GM10266 (cell line): ENCODE data around the gene ITGA4.

Experiments used
- DNase-seq: peaks from one replicate; pipeline ENCODE4 v3.0.0; 2012; ENCODE audit errors: extremely low spot score
- TF ChIP-seq, protein P1 (sequence below): IDR thresholded peaks from 2 replicates; pipeline ENCODE4 v1.5.1; 2012; ENCODE audit warnings: mild to moderate bottlenecking, low read depth; ENCODE audit not compliant: control insufficient read depth, insufficient read depth; ENCODE audit errors: missing control alignments

Gene ITGA4

DNA sequence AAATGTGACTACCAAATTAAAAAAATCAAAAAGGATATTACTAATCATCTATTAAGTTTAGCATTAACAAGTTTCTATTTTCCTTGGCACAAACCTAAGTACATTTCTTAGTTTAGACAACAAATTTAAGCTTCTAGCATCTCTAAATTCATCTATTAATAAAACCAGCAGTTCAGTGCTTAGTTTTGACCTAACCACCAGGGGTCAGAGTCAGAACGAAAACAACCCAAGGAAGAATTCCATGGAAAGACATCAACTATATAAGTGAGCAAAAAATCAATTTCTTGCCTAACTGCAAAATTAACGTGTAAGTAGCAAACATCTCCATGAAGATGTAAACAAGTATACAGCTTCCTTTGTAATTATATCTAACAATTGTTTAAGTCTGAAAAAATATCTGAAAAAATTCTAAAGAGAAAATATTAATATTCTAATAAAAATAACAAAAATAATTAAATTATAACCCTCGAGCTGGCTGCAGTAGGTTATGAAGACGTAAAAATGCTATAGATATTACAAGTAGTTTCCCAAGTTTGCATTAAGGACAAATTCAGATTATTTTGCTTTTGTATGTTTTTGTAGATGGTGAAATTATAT, 116.1 kb downstream of the ITGA4 start:
- no peak for DNase-seq
- TF ChIP-seq, protein P1, sequence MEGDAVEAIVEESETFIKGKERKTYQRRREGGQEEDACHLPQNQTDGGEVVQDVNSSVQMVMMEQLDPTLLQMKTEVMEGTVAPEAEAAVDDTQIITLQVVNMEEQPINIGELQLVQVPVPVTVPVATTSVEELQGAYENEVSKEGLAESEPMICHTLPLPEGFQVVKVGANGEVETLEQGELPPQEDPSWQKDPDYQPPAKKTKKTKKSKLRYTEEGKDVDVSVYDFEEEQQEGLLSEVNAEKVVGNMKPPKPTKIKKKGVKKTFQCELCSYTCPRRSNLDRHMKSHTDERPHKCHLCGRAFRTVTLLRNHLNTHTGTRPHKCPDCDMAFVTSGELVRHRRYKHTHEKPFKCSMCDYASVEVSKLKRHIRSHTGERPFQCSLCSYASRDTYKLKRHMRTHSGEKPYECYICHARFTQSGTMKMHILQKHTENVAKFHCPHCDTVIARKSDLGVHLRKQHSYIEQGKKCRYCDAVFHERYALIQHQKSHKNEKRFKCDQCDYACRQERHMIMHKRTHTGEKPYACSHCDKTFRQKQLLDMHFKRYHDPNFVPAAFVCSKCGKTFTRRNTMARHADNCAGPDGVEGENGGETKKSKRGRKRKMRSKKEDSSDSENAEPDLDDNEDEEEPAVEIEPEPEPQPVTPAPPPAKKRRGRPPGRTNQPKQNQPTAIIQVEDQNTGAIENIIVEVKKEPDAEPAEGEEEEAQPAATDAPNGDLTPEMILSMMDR, result peak; percentile 53

DNA sequence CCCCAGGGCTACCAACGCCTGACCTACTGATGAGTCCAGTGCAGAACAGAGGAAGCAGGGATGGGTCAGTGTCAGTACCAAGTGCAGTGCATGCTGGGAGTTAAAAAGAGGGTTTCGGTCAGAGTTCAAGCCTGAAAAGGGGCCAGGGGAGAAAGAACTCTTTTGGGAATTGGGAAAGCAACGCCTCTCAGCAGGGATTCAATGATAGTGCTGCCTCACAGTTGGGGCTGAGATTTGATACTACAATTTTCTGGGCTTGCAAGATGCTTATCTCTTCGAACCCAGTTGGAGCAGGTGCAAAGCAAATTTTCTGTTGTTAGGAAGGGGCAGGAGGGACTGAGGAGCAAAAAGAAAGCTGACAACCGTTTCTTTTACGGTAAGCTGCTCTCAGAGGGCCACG, 117.1 kb downstream of the ITGA4 start:
- no peak for DNase-seq
- TF ChIP-seq, protein P1, result no peak

DNA sequence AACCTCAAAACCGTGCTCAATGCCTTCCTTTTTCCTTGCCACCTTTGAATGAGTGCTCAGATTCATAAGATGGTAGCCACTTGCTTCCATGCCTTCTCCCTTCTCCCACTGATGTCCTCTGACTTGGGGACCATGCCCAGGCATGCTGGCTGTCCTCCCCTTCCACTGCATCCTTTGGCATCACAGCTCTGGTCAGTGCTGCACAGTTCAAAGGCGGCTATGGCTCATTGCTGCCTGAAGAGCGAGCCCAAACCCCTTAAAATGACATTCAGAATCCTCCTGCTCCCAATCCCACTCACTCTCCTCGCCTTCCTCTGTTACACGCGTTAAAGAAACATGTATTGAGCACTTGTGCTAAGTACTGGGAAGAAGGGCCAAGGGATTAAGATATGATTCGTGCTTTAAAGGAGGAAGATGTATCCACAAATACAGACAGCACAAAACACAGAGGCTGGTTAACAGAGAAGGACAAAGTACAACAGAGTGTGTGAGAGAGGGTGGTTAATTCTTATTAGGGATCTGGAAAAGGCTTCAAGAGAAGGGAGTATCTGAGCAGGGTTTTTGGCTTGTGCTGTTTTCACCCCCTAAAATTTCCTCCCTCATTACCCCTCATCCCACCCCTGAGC, 118.0 kb downstream of the ITGA4 start:
- DNase-seq, result no peak
- TF ChIP-seq, protein P1, result no peak

DNA sequence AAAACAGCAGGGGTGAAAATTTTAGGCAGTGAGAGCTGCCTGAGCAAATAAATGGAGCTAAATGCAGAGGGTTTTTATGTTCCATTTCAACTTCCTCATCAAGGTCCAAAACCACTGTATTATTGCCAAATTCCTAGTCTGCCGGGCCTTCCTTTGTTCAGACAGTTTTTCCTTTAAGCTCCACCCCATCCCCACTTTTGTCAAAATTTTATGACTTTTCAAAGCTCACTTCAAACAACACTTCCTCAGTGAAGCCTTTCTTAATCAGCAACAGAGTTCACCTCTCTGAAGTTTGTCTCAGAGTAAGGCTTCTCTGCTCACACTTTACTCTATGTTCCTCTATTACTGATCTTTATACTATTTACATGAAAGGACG, 118.5 kb downstream of the ITGA4 start:
- DNase-seq, result no peak
- TF ChIP-seq, protein P1, result no peak

DNA sequence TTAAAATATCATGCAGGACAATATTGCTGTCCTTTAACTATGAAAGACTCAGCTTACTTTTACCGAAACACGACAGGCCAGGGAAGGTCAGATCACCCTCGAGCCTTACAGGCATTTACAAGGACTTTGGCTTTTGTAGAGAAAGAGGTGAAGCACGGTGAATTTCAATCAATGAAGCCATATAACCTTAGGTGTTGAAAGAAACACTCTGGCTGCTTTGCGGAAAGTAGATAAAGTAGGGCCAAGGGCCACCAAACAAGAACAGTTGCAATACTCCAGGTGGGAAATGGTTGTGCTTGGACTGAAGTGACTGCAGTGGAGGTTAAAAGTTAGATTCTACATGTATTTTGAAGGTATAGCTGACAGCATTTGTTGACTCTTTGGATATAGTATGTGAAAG, 119.2 kb downstream of the ITGA4 start:
- TF ChIP-seq, protein P1, result no peak
- DNase-seq, result no peak

DNA sequence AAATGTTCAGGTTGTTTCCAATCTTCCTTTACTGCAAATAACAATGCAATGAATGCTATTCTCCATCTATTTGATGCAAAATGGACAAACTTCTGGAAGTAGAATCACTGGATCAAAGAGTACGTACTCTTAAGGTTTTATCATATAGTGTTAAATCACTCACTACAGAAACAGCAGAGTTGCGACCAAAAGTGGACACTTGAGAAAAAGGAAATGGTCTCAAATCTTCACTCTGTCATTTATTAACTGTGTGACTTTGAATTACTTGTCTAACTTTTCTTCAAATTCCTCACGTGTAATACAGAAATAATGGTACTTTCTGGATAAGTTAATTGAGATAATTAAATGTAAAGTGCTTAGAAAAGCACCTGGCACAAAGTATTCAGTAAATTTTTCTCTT, 121.6 kb downstream of the ITGA4 start:
- no peak for DNase-seq

DNA sequence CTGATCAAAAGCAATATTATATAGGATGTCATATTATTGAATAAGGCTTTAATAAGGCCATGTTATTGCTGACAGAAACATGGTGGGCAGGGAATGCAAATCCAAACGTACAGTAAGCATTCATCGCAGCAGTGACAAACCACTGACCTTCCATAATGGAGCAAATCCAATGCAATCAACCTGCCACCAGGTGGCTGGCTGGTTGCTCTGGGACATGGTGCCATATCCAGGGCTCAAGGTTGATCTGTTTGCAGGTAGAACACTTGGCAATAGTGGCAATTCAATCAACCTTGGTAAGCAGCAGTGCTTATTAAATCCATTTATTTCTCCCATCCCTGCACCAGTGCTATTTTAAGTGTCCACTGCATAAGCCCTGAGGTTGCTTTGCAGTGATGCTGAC, 124.3 kb downstream of the ITGA4 start:
- DNase-seq, result no peak
- TF ChIP-seq, protein P1, result peak; percentile 11

More for the DNA sequence above, 121.6 kb downstream of the ITGA4 start:
- TF ChIP-seq, protein P1, result no peak
